GM21737 (cell line): Measurements from ENCODE around the gene HDX.
"Not testable (repeated sequence)": the region's sequence is repeated elsewhere in the genome, so short reads cannot be mapped to it uniquely, and the experiment has no call there.

ENCODE experiments used
- ATAC-seq: cut with Tn5 transposase; IDR thresholded peaks from one replicate; pipeline ENCODE4 v1.9.1; 2021; ENCODE audit warnings: mild to moderate bottlenecking, moderate library complexity; ENCODE audit not compliant: unreplicated experiment

HDX gene

GRCh38 chrX:84340968-84341367 lies 161.3 kb downstream of the HDX start:
- no peak for ATAC-seq

- ATAC-seq = no peak
Measured at GRCh38 chrX:84339507-84340364, 162.5 kb downstream of the HDX start.

- ATAC-seq = no peak
Measured at GRCh38 chrX:84336646-84337045, 165.6 kb downstream of the HDX start.

- ATAC-seq = no peak
Measured at GRCh38 chrX:84335121-84335520, 167.1 kb downstream of the HDX start.

- no peak for ATAC-seq
Measured at GRCh38 chrX:84322083-84322827, 180.0 kb downstream of the HDX start.

- ATAC-seq = no peak
Measured at GRCh38 chrX:84320614-84321013, 181.6 kb downstream of the HDX start.

GRCh38 chrX:84320023-84320422 lies 182.2 kb downstream of the HDX start:
- ATAC-seq = no peak

- ATAC-seq = no peak
Measured at GRCh38 chrX:84318661-84319060, 183.6 kb downstream of the HDX start.

GRCh38 chrX:84315946-84316345 lies 186.3 kb downstream of the HDX start:
- not testable (repeated sequence) for ATAC-seq
